ENCODE results near the gene SELENON. TPM values are rescaled to one million over a fixed set of nuclear protein-coding genes. Genes with fewer than 3 reads are reported as not detected.

The SELENON gene
- total and polyA plus RNA-seq, 2 of the 4 experiments (the other 2 are of a cell fraction) = 9.1 to 114 TPM

DNA sequence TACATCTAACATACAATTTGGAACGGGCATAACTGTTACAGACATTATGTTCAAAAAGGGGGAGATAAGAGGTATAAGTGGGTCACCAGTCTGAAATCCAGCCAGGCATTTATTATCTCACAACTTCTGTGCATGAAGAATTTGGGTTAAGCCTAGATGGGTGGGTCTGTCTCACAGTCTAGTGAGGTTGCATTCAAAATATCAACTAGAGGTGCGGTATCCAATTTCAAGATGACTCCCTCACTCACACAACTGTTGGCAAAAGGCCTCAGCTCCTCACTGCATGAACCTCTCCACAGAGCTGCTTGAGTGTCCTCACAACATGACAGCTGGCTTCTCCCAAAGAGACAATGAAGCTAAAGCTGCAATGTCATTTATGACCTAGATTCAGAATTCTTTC, 54.6 kb downstream of the SELENON start:
- Histone ChIP-seq H3K18ac (ENCODE audit: low read depth, low read length) (no peak overlapping the region), H3K23ac (ENCODE audit: low read depth, low read length) (no peak overlapping the region), H2BK5ac (ENCODE audit: low read depth, low read length, poor library complexity, severe bottlenecking) (no peak overlapping the region), H3K4me1 (ENCODE audit: control insufficient read depth, insufficient read depth, low read length) (no peaks in the 10 kb centered on the region), H2AFZ (replicated peaks; ENCODE audit: low read length, poor library complexity) (peak overlapping the region; percentile 72), H3K14ac (replicated peaks; ENCODE audit: low read depth, low read length) (no peak overlapping the region), H2BK15ac (ENCODE audit: low read depth, low read length) (no peak overlapping the region), H3K9me3 (ENCODE audit: control insufficient read depth, insufficient read depth, low read length) (no peaks in the 10 kb centered on the region), H3K27me3 (ENCODE audit: control insufficient read depth, insufficient read depth, low read length) (no peaks in the 10 kb centered on the region), H2BK120ac (ENCODE audit: low read depth, low read length) (no peak overlapping the region), H3K4me3 (ENCODE audit: insufficient read depth, low read depth, low read length) (no peak overlapping the region), H3K56ac (ENCODE audit: extremely low read depth, insufficient read depth, low read length) (no peak overlapping the region), H3K36me3 (ENCODE audit: control insufficient read depth, insufficient read depth, low read length) (no peaks in the 10 kb centered on the region), H4K8ac (ENCODE audit: low read depth in 2 of 2, low read length in 2 of 2) (no peak overlapping the region), H3K9ac (ENCODE audit: low read depth, low read length) (no peak overlapping the region), H2BK20ac (ENCODE audit: low read depth, low read length) (no peak overlapping the region), H2AK9ac (replicated peaks; ENCODE audit: low read depth, low read length, poor library complexity) (no peak overlapping the region), H4K91ac (ENCODE audit: insufficient read depth, low read depth, low read length) (no peak overlapping the region), H3K79me1 (ENCODE audit: low read depth in 1 of 2, low read length in 2 of 2) (peaks cover 17 to 18% of the 10 kb centered on the region in 2 experiments), H2AK5ac (ENCODE audit: low read depth, low read length) (no peak overlapping the region), H4K20me1 (ENCODE audit: insufficient read depth, low read length) (no peaks in the 10 kb centered on the region), H4K5ac (ENCODE audit: low read depth, low read length) (no peak overlapping the region), H3K4ac (ENCODE audit: low read depth, low read length) (no peak overlapping the region), H3K4me2 (ENCODE audit: low read depth, low read length) (no peak overlapping the region), H3K9me1 (ENCODE audit: insufficient read depth, low read length) (no peaks in the 10 kb centered on the region), H3K27ac (ENCODE audit: insufficient read depth, low read length) (no peak overlapping the region)
- no TSS peak for BruUV-seq (replicated peaks)
- DNase-seq (no peak), ATAC-seq (ENCODE audit: low read depth) (no peak)
- POLR2A ChIA-PET (ENCODE audit: unreplicated experiment) = no interaction called here
- CTCF ChIA-PET = interaction anchor here (1.0 kb wide), 1 partner anchor 41 kb away, joined by 3 read pairs; no protein-coding TSS in a partner anchor
- no CpG with 5 or more reads among the region's 2 CpGs for WGBS, 2 experiments (ENCODE audit: extremely low coverage in 2 of 2, insufficient read length in 1 of 2)
- dilution Hi-C loops (cut with HindIII; ENCODE audit: low sequenced_read_pairs, unreplicated experiment) = no loop called here
- no peak for TF ChIP-seq RAD21 (IDR thresholded peaks at IDR 0.05; ENCODE audit: low read length)
- TF ChIP-seq, protein P1, sequence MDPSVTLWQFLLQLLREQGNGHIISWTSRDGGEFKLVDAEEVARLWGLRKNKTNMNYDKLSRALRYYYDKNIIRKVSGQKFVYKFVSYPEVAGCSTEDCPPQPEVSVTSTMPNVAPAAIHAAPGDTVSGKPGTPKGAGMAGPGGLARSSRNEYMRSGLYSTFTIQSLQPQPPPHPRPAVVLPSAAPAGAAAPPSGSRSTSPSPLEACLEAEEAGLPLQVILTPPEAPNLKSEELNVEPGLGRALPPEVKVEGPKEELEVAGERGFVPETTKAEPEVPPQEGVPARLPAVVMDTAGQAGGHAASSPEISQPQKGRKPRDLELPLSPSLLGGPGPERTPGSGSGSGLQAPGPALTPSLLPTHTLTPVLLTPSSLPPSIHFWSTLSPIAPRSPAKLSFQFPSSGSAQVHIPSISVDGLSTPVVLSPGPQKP (IDR thresholded peaks at IDR 0.05; ENCODE audit: borderline replicate concordance, low read depth, low read length) = no peak
- TF ChIP-seq, protein P2, sequence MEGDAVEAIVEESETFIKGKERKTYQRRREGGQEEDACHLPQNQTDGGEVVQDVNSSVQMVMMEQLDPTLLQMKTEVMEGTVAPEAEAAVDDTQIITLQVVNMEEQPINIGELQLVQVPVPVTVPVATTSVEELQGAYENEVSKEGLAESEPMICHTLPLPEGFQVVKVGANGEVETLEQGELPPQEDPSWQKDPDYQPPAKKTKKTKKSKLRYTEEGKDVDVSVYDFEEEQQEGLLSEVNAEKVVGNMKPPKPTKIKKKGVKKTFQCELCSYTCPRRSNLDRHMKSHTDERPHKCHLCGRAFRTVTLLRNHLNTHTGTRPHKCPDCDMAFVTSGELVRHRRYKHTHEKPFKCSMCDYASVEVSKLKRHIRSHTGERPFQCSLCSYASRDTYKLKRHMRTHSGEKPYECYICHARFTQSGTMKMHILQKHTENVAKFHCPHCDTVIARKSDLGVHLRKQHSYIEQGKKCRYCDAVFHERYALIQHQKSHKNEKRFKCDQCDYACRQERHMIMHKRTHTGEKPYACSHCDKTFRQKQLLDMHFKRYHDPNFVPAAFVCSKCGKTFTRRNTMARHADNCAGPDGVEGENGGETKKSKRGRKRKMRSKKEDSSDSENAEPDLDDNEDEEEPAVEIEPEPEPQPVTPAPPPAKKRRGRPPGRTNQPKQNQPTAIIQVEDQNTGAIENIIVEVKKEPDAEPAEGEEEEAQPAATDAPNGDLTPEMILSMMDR (conservative IDR thresholded peaks at IDR 0.05; ENCODE audit: low read depth, low read length) = no peak
- no peak for TF ChIP-seq MAZ (IDR thresholded peaks at IDR 0.05; ENCODE audit: borderline replicate concordance, low read depth, low read length)
- no peak for TF ChIP-seq MAFK (IDR thresholded peaks at IDR 0.05; ENCODE audit: low read depth, low read length)
- TF ChIP-seq MXI1 (IDR thresholded peaks at IDR 0.05; ENCODE audit: borderline replicate concordance, low read depth, low read length) = no peak
- TF ChIP-seq CEBPB (IDR thresholded peaks at IDR 0.05; ENCODE audit: low read depth, low read length) = no peak
- no peak for TF ChIP-seq SMC3 (IDR thresholded peaks at IDR 0.05; ENCODE audit: low read depth, low read length)
- in situ Hi-C loops (cut with MboI; ENCODE audit: low sequenced_read_pairs) = no loop called here
- intact Hi-C loops (cut with micrococcal nuclease) = no loop called here
